C4-2B (cell line): ENCODE results near the gene DCBLD2.

Source experiments
- H3K27ac ChIP-seq: fragments of 450-650 bp; 2 replicates; pipeline ENCODE4 v1.5.1; 2017
- CTCF ChIP-seq: fragments of 450-650 bp; conservative IDR thresholded peaks from 2 replicates; pipeline ENCODE4 v1.5.1; 2017; ENCODE audit warnings: mild to moderate bottlenecking
- ZFX ChIP-seq: fragments of 450-650 bp; IDR thresholded peaks from 2 replicates; pipeline ENCODE4 v1.6.1; 2017

The DCBLD2 gene

GRCh38 chr3:98746882-98747281 is 154.6 kb downstream of the DCBLD2 start:
- TF ChIP-seq CTCF (no peak), ZFX (no peak)
- no peak overlapping the region for H3K27ac ChIP-seq

GRCh38 chr3:98746122-98746521 is 155.4 kb downstream of the DCBLD2 start:
- TF ChIP-seq ZFX: no peak
- no peak for TF ChIP-seq CTCF
- no peak overlapping the region for H3K27ac ChIP-seq
